HepG2 (cell line): ENCODE measurements around the gene AAR2. TPM values are rescaled to one million over a fixed set of nuclear protein-coding genes. Genes with fewer than 3 reads are reported as not detected.

ENCODE experiments used
- ATAC-seq: fragments of 200-7000 bp; cut with Tn5 transposase; 3 replicates; pipeline ENCODE4 v1.9.1; 2020; ENCODE audit warnings: mild to moderate bottlenecking, moderate library complexity
- BruUV-seq: library from RNA; stranded (reverse); fragments of 400-500 nt; replicated peaks from 2 replicates; lab custom pipeline; 2021; lab: Mats Ljungman, UMichigan
- CTCF ChIA-PET: fragments of 300-600 bp; formaldehyde crosslinking; extraction: SDS; loops from one replicate; lab custom pipeline; 2021; ENCODE audit warnings: low total read pairs, inconsistent platforms, low intra/inter-chr PET ratio; lab: Yijun Ruan, JAX
- POLR2A ChIA-PET: fragments of 350-600 bp; sonication (Branson Sonifier 250); formaldehyde crosslinking; loops from one replicate; lab custom pipeline; 2020; ENCODE audit warnings: antibody characterized with exemption, inconsistent platforms; lab: Yijun Ruan, JAX
- DNase-seq: peaks from one replicate; pipeline ENCODE4 v3.0.0-alpha.2; 2015; ENCODE audit warnings: low spot score
- FAIRE-seq: peaks from 3 replicates; lab custom pipeline; 2011; peaks lifted over from hg19 to GRCh38; lab: Jason Lieb, UNC
- H2AFZ ChIP-seq: one replicate; pipeline ENCODE4 v1.6.1; 2011; ENCODE audit warnings: low read length, inconsistent platforms
- H3K27ac ChIP-seq: fragments of 300-600 bp; 3 replicates; pipeline ENCODE4 v1.8.0; 2011; ENCODE audit warnings: mixed run types, mild to moderate bottlenecking, mixed read lengths, low read length, inconsistent platforms; ENCODE audit not compliant: insufficient read depth; ENCODE audit errors: extremely low read length
- H3K27me3 ChIP-seq, 2 experiments: fragments of 200-600 bp in 1 of 2; 2 replicates in 1 of 2; 3 replicates in 1 of 2; pipeline versions ENCODE4 v1.6.0 to v1.8.0; 2011; ENCODE audit warnings: low read length in 2 of 2, mild to moderate bottlenecking in 2 of 2, moderate library complexity in 2 of 2, inconsistent platforms in 1 of 2; ENCODE audit not compliant: insufficient read depth in 2 of 2, control insufficient read depth in 1 of 2
- H3K36me3 ChIP-seq, 2 experiments: fragments of 200-600 bp in 1 of 2; replicated peaks in 1 of 2; 2 replicates in 1 of 2; 3 replicates in 1 of 2; pipeline versions ENCODE4 v1.5.1 to v1.8.0; 2011; ENCODE audit warnings: low read length in 2 of 2, inconsistent platforms in 1 of 2; ENCODE audit not compliant: insufficient read depth in 2 of 2, control insufficient read depth in 1 of 2
- H3K4me1 ChIP-seq: 2 replicates; pipeline ENCODE4 v1.5.1; 2012; ENCODE audit warnings: low read length, inconsistent platforms; ENCODE audit not compliant: insufficient read depth
- H3K4me2 ChIP-seq: 2 replicates; pipeline ENCODE4 v1.6.0; 2011; ENCODE audit warnings: low read depth, low read length, inconsistent platforms
- H3K4me3 ChIP-seq, 3 experiments: fragments of 200-600 bp in 1 of 3; sonication (generic), shearing (Covaris generic) in 1 of 3; replicated peaks in 1 of 3; 2 replicates each; pipeline ENCODE4 v1.5.1; 2011 to 2016; ENCODE audit warnings: low read length in 3 of 3, inconsistent platforms in 2 of 3, low read depth in 2 of 3, mild to moderate bottlenecking in 2 of 3, control low read depth in 1 of 3, mixed read lengths in 1 of 3; ENCODE audit not compliant: insufficient read depth in 1 of 3
- H3K79me2 ChIP-seq: one replicate; pipeline ENCODE4 v1.6.1; 2011; ENCODE audit warnings: low read length, inconsistent platforms; ENCODE audit not compliant: insufficient read depth
- H3K9ac ChIP-seq: 2 replicates; pipeline ENCODE4 v1.6.0; 2011; ENCODE audit warnings: mild to moderate bottlenecking, low read depth, low read length, inconsistent platforms; ENCODE audit not compliant: insufficient read depth
- H3K9me3 ChIP-seq: 2 replicates; pipeline ENCODE4 v1.5.1; 2012; ENCODE audit warnings: mild to moderate bottlenecking, low read length
- H4K20me1 ChIP-seq: 2 replicates; pipeline ENCODE4 v1.6.0; 2011; ENCODE audit warnings: inconsistent platforms, mild to moderate bottlenecking, low read length, moderate library complexity; ENCODE audit not compliant: insufficient read depth
- GZF1 ChIP-seq: sonication (generic); formaldehyde crosslinking; IDR thresholded peaks from 2 replicates; pipeline ENCODE4 v1.5.1; 2020; ENCODE audit warnings: mild to moderate bottlenecking, missing genetic modification reagents
- JUNB ChIP-seq: sonication (generic); formaldehyde crosslinking; IDR thresholded peaks from 2 replicates; pipeline ENCODE4 v1.8.0; 2022; ENCODE audit warnings: missing genetic modification reagents, mild to moderate bottlenecking, borderline replicate concordance
- KDM5A ChIP-seq: fragments of 200-600 bp; sonication (generic); IDR thresholded peaks from 2 replicates; pipeline ENCODE4 v1.7.0; 2018; ENCODE audit warnings: antibody characterized with exemption, mild to moderate bottlenecking, low read length, borderline replicate concordance
- MEF2D ChIP-seq: sonication (generic); formaldehyde crosslinking; IDR thresholded peaks from 2 replicates; pipeline ENCODE4 v1.5.1; 2020; ENCODE audit warnings: mild to moderate bottlenecking, missing genetic modification reagents
- MTF1 ChIP-seq: sonication (generic); formaldehyde crosslinking; IDR thresholded peaks from 2 replicates; pipeline ENCODE4 v1.5.0; 2020; ENCODE audit warnings: missing genetic modification reagents
- MZF1 ChIP-seq: sonication (generic); formaldehyde crosslinking; IDR thresholded peaks from 2 replicates; pipeline ENCODE4 v1.8.1; 2023; ENCODE audit warnings: mild to moderate bottlenecking, missing genetic modification reagents, borderline replicate concordance
- NR3C1 ChIP-seq: sonication (generic); formaldehyde crosslinking; IDR thresholded peaks from 2 replicates; pipeline ENCODE4 v1.4.0; 2020; ENCODE audit warnings: missing genetic modification reagents
- POGZ ChIP-seq: sonication (generic); formaldehyde crosslinking; IDR thresholded peaks from 2 replicates; pipeline ENCODE4 v1.4.0; 2020; ENCODE audit warnings: mild to moderate bottlenecking, missing genetic modification reagents
- RCOR2 ChIP-seq: IDR thresholded peaks from 2 replicates; pipeline ENCODE4 v1.6.1; 2016; ENCODE audit warnings: missing biosample characterization, missing genetic modification reagents
- SOX13 ChIP-seq, 3 experiments: fragments of 450-650 bp in 1 of 3; sonication (generic) in 1 of 3; formaldehyde crosslinking in 1 of 3; IDR thresholded peaks in 2 of 3; conservative IDR thresholded peaks in 1 of 3; 2 replicates each; pipeline versions ENCODE4 v1.5.0 to v1.6.1; 2016 to 2020; ENCODE audit warnings: antibody characterized with exemption in 1 of 3, mild to moderate bottlenecking in 1 of 3, missing compliant biosample characterization in 1 of 3, missing genetic modification reagents in 1 of 3, moderate library complexity in 1 of 3
- SOX6 ChIP-seq, 2 experiments: fragments of 450-650 bp in 1 of 2; sonication (generic) in 1 of 2; formaldehyde crosslinking in 1 of 2; IDR thresholded peaks; 2 replicates each; pipeline versions ENCODE4 v1.4.0 to v1.6.1; 2017 to 2020; ENCODE audit warnings: antibody characterized with exemption in 1 of 2, mild to moderate bottlenecking in 1 of 2, missing genetic modification reagents in 1 of 2
- ZMYM4 ChIP-seq: sonication (generic); formaldehyde crosslinking; IDR thresholded peaks from 2 replicates; pipeline ENCODE4 v1.8.1; 2023; ENCODE audit warnings: mild to moderate bottlenecking, missing genetic modification reagents
- ZNF510 ChIP-seq: sonication (generic); formaldehyde crosslinking; IDR thresholded peaks from 2 replicates; pipeline ENCODE4 v1.4.0; 2020; ENCODE audit warnings: low read depth, mild to moderate bottlenecking, missing genetic modification reagents
- ZNF570 ChIP-seq: sonication (generic); formaldehyde crosslinking; IDR thresholded peaks from 2 replicates; pipeline ENCODE4 v1.4.0; 2020; ENCODE audit warnings: mild to moderate bottlenecking, missing genetic modification reagents, borderline replicate concordance
- ZNF749 ChIP-seq: sonication (generic); formaldehyde crosslinking; IDR thresholded peaks from 2 replicates; pipeline ENCODE4 v1.8.0; 2022; ENCODE audit warnings: mild to moderate bottlenecking, missing genetic modification reagents, moderate library complexity, borderline replicate concordance
- WGBS: methylation state at CpG from one replicate; pipeline ENCODE4 v1.1.6; 2017; ENCODE audit warnings: low lambda C conversion rate; 5-methylcytosine and 5-hydroxymethylcytosine counted together
- in situ Hi-C: cut with HindIII; loops from 2 replicates; pipeline ENCODE4 v1.10.0; 2017; ENCODE audit warnings: low pct_unique_long_range_greater_than_20kb; ENCODE audit not compliant: extremely low pct_ligation_motif_present
- intact Hi-C: fragments of 100-400 bp; cut with micrococcal nuclease; formaldehyde crosslinking; loops from one replicate; pipeline ENCODE4 v1.10.0; 2022; ENCODE audit not compliant: unreplicated experiment
- polyA plus RNA-seq, 8 experiments: library from polyadenylated mRNA; depleted of rRNA in 3 of 8; stranded (reverse) in 7 of 8; unstranded in 1 of 8; fragments of >200 nt; fragmentation: Illumina TruSeq in 4 of 8; extraction: Trizol in 4 of 8; gene quantifications; 2 replicates each; pipeline versions ENCODE4 v1.2.1 to v1.2.3, GENCODE V29; 2011 to 2016; ENCODE audit warnings: low read depth in 4 of 8, missing spikeins in 1 of 8, mixed read lengths in 1 of 8; ENCODE audit not compliant: insufficient read depth in 1 of 8
- total RNA-seq, 5 experiments: library from RNA; depleted of rRNA; stranded (reverse); fragments of >200 nt; fragmentation: Illumina TruSeq; extraction: Trizol; gene quantifications; 2 replicates each; pipeline ENCODE4 v1.2.3, GENCODE V29; 2016; ENCODE audit warnings: low read depth in 1 of 5
- TF ChIP-seq, protein P1 (sequence below): sonication (generic); formaldehyde crosslinking; IDR thresholded peaks from 2 replicates; pipeline ENCODE4 v1.8.1; 2023; ENCODE audit warnings: mild to moderate bottlenecking, moderate library complexity, missing genetic modification reagents
- TF ChIP-seq, protein P2 (sequence below): sonication (generic); formaldehyde crosslinking; IDR thresholded peaks from 2 replicates; pipeline ENCODE4 v1.8.0; 2022; ENCODE audit warnings: mild to moderate bottlenecking, missing genetic modification reagents
- TF ChIP-seq, protein P3 (sequence below): sonication (generic); formaldehyde crosslinking; IDR thresholded peaks from 2 replicates; pipeline ENCODE4 v1.4.0; 2020; ENCODE audit warnings: missing genetic modification reagents

AAR2 gene
- total and polyA plus RNA-seq, 2 of the 13 experiments (the other 11 are each of a cell fraction or from before 2014, with no cell fraction given) = 45.2 to 46.2 TPM

DNA sequence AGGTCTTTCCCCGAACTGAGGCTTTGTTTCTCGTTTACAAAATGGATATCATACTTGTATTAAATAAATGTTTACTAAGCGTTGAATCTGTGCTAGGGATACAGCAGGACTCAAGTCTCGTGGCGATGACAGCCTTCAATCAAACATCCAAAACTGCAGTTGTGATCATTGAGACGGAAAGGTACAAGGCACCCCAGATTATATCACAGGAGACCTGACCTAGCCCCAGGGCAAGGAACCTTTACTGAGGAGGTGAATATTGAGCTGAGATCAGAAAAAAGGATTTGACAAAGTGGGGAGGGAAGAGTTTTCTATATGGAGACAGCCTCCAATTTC is 476 bp downstream of the AAR2 start:
- H3K9ac ChIP-seq = peak overlapping the region; percentile 91
- no peaks in the 10 kb centered on the region for H4K20me1 ChIP-seq
- TSS peak; percentile 78 for BruUV-seq
- ChIA-PET POLR2A (interaction anchor here (0.7 to 2.6 kb wide), 11 partner anchors 10 to 695 kb away, joined by 3 to 12 read pairs (median 5); partner anchors contain the start of genes ERGIC3 and SCAND1), CTCF (no interaction called here)
- H3K27ac ChIP-seq = peak overlapping the region; percentile 75
- 0% methylated on average over 6 of the region's 6 CpGs for WGBS
- DNase-seq = no peak
- no peaks in the 10 kb centered on the region; a peak in 1 of 5 replicates for H3K27me3 ChIP-seq
- intact Hi-C loops (no loop called here), in situ Hi-C loops (no loop called here)
- peaks cover 35% of the 10 kb centered on the region for H3K4me1 ChIP-seq
- peaks cover 40% of the 10 kb centered on the region for H3K79me2 ChIP-seq
- peak overlapping the region; percentile 98 for H3K4me2 ChIP-seq
- FAIRE-seq = no peak
- no peak overlapping the region for H2AFZ ChIP-seq
- H3K4me3 ChIP-seq = peak overlapping the region; percentile 82 to 89 (median 88)
- H3K36me3 ChIP-seq = peaks cover 13 to 28% of the 10 kb centered on the region in 2 experiments
- H3K9me3 ChIP-seq = no peaks in the 10 kb centered on the region
- ATAC-seq = no peak; the same call in 2 of the 3 replicates
- TF ChIP-seq GZF1 (CRISPR knock-in tag) (0 out of 2 replicates have a peak, but pooled peaks have one; percentile 5), ZNF510 (CRISPR knock-in tag) (0 out of 2 replicates have a peak, but pooled peaks have one; percentile 18), POGZ (CRISPR knock-in tag) (no peak), SOX6 (IDR thresholded peaks at IDR 0.05) (no peak), SOX6 (CRISPR knock-in tag; IDR thresholded peaks at IDR 0.05) (no peak), NR3C1 (no peak), RCOR2 (CRISPR knock-in tag) (0 out of 2 replicates have a peak, but pooled peaks have one; percentile 3), ZNF749 (0 out of 2 replicates have a peak, but pooled peaks have one; percentile 16), MTF1 (no peak), MZF1 (CRISPR knock-in tag) (peak; percentile 8; the same call in 1 of the 2 replicates), JUNB (CRISPR knock-in tag) (no peak), ZMYM4 (CRISPR knock-in tag) (no peak), KDM5A (peak; percentile 90), MEF2D (CRISPR knock-in tag) (0 out of 2 replicates have a peak, but pooled peaks have one; percentile 8), ZNF570 (CRISPR knock-in tag) (no peak), SOX13 (IDR thresholded peaks at IDR 0.05) (no peak), SOX13 (CRISPR knock-in tag; conservative IDR thresholded peaks at IDR 0.05 in 1 of 2, IDR thresholded peaks at IDR 0.05 in 1 of 2) (0 out of 4 replicates have a peak, but pooled peaks of 1 of the 2 experiments have one; percentile 4)
- TF ChIP-seq, protein P1, sequence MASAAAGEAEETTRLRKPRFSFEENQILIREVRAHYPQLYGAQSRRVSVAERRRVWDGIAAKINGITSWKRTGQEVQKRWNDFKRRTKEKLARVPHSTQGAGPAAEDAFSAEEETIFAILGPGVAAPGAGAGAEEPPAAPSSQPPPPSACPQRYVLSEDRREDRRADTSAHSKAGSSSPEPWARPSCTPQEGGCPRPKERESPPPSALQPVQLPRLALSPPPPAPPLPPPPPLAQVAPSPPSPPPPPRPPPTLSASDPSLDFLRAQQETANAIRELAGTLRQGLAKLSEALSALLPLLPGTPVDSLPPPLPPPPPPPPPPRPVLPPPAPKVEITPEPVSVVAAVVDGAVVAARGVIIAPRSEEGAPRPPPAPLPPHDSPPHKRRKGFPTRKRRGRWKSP (CRISPR knock-in tag) = 0 out of 2 replicates have a peak, but pooled peaks have one; percentile 13
- TF ChIP-seq, protein P2, sequence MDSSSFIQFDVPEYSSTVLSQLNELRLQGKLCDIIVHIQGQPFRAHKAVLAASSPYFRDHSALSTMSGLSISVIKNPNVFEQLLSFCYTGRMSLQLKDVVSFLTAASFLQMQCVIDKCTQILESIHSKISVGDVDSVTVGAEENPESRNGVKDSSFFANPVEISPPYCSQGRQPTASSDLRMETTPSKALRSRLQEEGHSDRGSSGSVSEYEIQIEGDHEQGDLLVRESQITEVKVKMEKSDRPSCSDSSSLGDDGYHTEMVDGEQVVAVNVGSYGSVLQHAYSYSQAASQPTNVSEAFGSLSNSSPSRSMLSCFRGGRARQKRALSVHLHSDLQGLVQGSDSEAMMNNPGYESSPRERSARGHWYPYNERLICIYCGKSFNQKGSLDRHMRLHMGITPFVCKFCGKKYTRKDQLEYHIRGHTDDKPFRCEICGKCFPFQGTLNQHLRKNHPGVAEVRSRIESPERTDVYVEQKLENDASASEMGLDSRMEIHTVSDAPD = no peak
- TF ChIP-seq, protein P3, sequence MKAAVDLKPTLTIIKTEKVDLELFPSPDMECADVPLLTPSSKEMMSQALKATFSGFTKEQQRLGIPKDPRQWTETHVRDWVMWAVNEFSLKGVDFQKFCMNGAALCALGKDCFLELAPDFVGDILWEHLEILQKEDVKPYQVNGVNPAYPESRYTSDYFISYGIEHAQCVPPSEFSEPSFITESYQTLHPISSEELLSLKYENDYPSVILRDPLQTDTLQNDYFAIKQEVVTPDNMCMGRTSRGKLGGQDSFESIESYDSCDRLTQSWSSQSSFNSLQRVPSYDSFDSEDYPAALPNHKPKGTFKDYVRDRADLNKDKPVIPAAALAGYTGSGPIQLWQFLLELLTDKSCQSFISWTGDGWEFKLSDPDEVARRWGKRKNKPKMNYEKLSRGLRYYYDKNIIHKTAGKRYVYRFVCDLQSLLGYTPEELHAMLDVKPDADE (CRISPR knock-in tag) = no peak
